Stimulated activated CD4-positive, alpha-beta T cell treated with anti-CD3 and anti-CD28 coated beads, Interleukin-4, amount 100 ng/mL, for 24 hours (primary cell): ENCODE data around the gene NDUFAF2.
"Not testable (repeated sequence)": the region's sequence is repeated elsewhere in the genome, so short reads cannot be mapped to it uniquely, and the experiment has no call there.

Experiments
- DNase-seq: peaks from one replicate; pipeline ENCODE4 v3.0.0-alpha.2; 2020

Gene NDUFAF2

DNA sequence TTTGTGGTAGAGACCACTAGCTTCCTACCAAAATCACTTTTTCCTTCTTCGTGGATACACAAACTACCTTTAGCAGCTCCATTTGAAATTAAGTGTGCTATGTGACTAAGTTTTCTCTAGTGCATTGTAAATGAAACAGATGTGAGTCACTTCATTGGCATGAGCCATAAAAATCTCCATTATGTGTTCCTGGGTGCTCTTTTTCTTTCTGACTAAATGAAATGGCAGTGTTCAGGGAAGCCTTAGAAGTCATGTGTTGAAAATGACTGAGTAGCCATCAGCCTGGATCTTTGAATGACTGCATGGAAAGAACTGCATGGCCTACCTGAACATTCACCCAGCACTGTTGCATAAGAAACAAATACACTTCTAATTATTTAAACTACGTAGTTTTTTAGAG, 107.9 kb downstream of the NDUFAF2 start:
- DNase-seq = no peak

DNA sequence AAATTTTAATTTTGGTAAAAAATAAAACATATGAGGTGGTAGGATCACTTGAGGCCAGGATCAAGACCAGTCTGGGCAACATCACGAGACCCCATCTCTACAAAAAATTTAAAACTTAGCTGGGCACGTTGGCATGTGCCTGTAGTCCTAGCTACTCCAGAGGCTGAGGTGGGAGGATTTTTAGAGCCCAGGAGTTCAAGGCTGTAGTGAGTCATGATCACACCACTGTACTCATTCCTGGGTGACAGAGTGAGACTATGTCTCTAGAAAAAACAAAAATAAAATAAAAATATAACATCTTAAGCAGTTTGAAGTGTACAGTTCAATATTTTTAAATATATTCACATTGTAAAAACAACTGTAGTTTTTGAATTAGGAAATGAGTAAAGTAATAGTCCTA, 108.9 kb downstream of the NDUFAF2 start:
- no peak for DNase-seq

DNA sequence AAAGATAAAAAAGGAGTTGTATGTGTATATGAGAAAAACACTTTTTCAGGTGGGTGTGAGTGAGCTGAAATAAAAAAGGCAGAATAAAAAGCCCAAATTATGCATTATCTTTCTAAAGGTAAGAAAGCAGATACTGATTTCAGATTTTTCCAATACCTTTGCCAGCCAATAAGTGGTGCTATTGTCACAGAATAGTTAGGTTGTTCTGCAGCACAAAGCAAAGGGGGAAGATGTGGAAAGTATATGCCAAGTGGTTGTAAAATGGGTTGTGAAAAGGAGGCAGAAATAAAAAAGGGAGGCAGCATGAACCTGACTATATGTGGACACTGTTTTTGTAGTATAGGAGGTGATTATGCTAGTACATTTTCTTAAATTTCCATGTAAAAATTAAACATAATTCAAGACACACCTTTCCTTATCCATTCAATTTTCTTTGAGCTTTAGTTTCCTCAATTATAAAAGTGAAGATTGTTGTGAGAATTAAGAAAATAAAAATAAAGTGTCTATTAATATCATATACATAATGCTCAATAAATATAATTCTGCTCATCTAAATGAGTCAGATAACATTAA, 110.5 kb downstream of the NDUFAF2 start:
- DNase-seq = no peak

DNA sequence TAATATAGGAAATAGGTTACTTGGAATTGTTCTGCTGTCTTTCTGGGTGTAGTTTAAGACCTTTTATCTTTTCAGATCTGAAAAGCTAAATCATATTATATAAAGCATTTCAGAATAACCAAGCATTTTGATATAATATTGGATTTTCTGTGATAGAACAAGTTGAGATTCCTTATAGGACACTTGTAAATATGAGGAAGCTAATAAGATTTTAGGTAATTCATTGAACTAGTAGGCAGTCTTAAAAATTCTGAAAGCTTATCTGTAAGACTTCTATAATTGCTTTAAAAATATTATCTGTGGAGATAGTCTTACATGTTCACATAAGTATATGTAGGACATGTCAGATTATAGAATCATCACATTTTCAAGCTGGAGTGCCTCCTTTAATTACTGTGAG, 114.5 kb downstream of the NDUFAF2 start:
- DNase-seq = no peak

DNA sequence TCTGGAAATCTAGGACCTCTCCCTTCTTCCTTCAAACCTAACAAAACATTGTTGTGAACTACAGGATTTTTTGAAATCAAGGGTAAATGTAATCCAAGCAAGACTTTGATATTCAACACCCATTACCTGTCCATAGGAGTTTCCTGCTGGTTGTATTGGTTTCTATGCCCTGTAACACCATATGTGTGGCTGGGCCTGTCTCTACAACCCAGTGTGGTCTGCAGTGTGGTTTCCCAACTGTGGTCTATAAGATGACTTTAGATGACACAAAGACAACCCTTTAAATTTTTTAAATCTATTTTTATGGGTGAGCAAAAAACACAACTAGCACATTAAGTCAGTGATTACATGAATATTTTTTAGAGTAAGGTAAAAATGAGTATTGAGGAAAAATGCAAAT, 124.1 kb downstream of the NDUFAF2 start:
- DNase-seq = no peak

DNA sequence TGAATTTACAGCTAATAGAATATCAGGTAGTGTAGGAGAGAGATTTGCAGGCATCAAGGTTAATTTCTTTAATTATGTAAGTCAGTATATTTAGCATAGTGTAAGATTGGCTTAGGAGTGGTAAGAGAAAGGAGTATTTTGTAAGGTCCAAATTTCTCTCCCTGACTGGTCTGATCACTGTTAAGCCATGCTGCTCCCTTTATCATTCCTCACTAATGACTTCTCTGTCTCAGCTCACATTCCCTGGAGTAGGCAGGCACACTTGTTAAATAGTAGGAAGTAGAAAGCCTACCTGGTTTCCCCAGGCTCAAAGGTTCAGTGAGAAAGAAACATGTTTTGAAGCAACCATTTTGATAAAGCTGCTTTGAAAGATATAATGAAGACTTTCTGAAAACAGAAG, 126.5 kb downstream of the NDUFAF2 start:
- no peak for DNase-seq

DNA sequence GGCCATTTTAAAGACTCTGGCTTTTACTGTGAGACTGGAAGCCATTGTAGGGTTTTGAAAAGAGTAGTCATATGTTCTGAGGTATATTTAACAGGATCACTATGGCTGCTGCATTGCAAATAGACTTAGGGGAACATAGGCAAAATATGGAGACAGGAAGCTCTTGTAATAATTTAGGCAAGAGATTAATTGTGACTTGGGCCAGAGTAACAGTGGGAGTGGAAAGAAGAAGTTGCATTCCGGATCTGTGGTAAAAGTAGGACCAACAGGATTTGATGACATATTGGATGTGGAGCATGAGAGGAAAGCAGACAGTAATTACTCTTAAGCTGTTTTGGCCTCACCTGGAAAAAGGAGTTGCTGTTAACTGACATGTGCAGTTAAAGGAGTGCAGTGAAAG, 131.6 kb downstream of the NDUFAF2 start:
- no peak for DNase-seq

DNA sequence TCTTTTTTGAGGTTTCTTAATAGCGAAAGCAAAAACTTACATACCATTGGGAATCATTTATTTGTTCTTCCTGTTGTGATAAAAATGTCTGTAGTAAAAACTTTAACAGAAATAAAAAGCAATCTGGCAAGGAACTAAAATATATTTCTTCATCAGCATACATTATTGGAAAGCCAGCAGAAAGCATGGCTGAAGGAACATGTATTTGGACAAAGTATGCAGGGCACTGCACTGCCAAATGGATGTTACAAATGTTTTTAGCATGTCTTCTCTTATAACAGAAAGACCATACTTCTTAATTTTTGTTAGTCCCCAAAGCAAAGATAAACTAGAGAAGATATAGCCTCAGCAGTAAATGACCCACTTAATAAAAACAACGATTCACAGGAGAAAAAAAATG, 136.7 kb downstream of the NDUFAF2 start:
- DNase-seq = no peak

DNA sequence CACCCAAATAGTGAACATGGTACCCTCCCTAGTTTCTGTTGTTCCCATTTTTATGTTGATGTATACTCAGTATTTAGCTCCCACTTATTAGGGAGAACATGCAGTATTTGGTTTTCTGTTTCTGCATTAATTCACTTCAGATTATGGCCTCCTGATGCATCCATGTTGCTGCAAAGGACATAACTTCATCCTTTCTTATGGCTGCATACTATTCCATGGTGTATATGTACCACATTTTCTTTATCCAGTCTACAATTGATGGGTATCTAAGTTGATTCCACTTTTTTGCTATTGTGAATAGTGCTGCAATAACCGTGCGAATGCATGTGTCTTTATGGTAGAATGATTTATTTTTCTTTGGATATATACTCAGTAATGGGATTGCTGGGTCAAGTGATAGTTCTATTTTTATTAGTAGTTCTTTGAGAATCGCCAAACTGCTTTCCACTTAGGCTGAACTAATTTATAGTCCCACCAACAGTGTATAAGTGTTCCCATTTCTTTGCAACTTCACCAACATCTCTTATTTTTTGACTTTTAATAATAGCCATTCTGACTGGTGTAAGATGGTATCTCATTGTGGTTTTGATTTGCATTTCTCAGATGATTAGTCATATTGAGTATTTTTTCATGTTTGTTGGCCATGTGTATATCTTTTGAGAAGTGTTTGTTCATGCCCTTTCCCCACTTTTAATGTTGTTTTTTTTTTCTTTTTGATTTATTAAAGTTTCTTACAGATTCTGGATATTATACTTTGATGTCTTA, 137.7 kb downstream of the NDUFAF2 start:
- no peak for DNase-seq

DNA sequence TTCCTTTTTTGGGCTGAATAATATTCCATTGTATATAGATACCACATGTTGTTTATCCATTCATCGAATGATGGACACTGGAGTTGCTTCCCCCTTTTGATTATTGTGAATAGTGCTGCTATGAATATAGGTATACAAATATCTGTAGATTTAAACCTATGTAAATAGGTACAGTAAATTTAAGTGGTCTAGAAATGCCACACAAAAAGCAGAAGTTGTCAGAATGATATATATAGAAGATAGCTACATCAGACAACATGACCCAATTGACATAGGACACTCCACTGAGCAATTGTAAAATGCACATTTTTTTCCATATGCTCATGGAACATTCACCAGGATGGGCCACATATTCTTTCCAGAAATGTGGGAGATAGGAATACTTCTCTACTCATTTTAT, 139.7 kb downstream of the NDUFAF2 start:
- DNase-seq = no peak

DNA sequence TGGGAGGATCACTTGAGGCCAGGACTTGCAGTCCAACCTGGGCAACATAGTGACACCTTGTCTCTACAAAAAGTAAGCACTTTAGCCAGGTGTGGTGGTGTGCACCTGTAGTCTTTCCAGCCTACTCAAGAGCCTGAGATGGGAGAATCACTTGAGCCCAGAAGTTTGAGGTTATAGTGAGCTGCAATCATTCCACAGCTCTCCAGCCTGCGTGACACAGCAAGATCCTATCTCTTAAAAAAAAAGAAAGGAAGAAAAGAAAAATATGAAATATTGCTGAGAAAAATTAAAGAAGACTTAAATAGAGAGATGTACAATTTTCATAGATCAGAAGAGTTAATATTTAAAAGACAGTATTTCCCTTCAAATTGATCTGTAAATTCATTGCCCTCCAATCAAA, 140.9 kb downstream of the NDUFAF2 start:
- no peak for DNase-seq

DNA sequence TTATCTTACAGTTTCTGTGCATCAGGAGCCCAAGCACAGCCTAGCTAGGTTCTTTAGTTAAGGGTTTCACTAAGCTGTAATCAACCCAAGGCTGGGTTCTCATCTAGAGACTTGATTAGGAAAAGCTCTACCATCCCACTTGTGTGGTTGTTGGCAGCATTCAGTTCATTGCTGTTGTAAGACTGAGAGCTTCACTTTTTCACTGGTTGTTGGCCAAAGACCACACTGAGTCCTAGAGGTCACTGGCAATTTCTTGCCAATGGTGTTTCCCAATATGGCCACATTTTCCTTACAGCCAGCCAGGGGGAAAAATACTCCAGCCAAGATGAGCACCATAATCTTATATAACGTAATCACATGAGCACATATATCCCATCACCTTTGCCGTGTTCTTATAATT, 142.9 kb downstream of the NDUFAF2 start:
- DNase-seq = no peak

DNA sequence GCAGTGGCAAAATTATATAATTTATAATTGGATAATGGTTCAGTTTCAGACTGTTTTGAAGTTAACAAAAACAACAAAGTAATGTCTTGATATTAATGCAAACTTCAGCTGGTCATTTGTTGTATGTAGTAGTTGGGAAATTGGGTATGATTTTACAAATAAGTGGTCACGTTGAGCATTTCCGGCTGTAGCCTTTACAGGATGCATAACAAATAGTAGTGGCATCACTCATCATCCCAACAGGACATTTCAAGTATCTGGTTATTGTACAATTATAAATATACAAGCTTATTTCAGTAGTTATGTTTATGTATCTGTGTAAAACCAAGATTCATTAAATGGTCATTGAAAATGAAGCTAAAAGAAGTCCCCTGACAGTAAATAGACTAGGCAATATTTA, 144.3 kb downstream of the NDUFAF2 start:
- no peak for DNase-seq

DNA sequence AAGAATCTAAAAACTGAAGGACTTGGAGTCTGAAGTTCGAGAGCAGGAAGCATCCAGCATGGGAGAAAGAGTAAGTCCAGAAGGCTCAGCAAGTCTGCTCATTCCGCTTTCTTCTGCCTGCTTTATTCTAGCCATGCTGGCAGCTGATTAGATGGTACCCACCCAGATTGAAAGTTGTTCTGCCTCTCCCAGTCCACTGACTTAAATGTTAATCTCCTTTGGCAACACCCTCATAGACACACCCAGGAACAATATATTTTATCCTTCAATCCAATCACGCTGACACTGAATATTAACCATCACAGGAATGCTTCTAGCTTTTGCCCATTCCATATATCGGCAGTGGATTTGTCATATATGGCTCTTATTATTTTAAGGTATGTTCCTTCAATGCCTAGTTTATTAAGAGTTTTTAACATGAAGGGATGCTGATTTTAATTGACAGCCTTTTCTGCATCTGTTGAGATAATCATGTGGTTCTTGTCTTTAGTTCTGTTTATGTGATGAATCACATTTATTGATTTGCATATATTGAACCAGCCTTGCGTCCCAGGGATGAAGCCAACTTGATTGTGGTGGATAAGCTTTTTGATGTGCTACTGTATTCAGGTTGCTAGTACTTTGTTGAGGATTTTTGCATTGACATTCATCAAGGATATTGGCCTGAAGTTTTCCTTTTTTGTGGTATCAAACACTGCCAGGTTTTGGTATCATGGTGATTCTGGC, 148.2 kb downstream of the NDUFAF2 start:
- DNase-seq = not testable (repeated sequence)

DNA sequence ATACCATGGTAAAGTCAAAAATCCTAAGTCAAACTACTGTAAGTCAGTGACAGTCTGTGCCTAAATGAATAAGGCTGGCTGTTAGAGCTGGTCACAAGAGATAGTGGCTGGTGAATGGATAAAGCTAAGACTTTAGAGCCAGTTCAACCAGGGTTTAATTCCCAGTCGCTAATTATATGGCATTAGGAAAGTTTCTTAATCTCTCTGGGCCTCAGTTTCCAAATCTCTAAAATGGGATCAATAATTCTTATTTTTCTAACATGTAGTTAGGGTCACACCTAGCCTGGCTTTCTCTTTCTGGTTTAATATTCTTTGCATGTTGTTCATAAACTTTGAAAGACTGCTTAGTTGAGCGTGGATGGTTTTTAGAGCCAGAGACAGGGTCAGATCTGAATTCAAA, 152.5 kb downstream of the NDUFAF2 start:
- DNase-seq = no peak

DNA sequence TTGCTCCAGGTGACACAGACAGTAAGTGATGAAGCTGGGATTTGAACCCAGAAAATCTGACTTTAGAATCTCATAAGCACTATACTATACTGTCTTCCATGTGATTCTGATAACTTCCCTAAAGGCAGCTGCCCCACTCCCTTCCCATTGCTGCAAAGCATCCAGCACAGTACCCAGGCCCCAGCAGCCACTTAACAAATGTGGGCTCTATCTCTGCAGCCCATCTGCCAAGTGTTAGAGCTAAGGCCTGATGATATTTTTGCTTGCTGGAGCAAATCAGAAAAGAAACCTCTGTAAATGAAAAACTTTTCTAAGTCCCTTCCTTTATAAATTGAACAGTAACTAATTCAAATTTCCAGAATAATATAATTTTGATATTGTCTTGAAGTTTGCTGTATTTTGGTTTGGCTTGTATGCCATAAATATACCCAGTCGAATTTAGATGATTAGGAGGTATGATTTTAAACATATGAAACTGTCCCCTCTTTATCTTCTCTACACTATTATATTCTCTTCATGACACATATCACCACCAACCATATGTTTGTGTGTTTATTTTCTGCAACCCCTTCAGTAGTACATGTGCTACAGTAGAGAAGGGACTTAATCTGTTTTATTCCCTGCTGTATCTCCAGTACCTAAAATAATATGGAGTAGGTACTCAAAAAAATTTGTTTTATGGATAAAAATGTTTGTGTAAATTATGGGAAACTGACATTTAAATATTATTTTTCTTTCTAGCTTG, 153.4 kb downstream of the NDUFAF2 start:
- no peak for DNase-seq

DNA sequence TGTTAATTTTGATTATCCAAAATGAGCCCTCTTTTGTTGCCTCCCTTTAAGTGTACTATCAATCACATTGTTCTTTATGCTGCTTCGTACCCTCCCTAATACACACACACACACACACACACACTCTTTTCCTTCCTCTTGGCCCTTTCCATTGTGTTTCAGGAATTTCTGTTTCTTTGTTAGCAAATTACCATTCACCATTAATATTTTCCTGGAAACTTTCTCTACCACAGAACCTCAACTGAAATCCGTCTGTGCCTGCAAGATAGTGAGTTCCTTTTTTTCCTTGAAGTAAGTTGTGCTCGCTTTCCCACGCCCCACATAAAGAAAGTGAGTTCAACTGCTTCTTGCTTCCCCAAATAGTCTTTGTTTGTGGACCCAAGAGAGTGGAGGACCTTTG, 155.4 kb downstream of the NDUFAF2 start:
- DNase-seq = no peak

DNA sequence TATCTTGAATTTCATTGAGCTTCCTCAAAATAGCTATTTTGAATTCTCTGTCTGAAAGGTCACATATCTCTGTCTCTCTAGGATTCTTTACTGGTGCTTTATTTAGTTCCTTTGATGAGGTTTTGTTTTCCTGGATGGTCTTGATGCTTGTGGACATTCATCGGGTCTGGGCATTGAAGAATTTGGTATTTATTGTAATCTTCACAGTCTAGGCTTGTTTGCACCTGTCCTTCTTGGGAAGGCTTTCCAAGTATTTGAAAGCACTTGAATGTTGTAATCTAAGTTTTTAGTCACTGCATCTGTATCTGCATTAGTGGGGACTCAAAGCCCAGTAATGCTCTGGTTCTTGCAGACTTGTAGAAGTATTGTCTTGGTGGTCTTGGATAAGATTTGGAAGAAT, 169.4 kb downstream of the NDUFAF2 start:
- DNase-seq = no peak

DNA sequence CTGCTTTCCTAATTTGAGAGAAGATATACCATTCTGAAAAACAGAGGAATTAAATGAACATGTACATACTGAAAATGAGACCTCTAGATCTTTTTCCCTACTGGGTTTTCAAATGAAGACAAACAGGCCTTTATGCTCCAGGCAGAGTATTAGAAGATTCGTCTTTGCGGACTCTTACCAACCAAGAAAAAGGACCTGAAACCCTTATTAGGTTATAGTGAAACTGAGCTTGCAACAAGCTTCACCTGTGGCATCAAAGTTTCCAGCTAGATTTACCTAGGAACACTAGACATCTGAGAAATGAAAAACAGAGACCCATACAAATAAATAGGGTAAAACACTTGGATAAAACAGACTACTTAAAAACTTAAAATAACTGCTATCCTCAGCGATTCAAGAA, 171.0 kb downstream of the NDUFAF2 start:
- no peak for DNase-seq

DNA sequence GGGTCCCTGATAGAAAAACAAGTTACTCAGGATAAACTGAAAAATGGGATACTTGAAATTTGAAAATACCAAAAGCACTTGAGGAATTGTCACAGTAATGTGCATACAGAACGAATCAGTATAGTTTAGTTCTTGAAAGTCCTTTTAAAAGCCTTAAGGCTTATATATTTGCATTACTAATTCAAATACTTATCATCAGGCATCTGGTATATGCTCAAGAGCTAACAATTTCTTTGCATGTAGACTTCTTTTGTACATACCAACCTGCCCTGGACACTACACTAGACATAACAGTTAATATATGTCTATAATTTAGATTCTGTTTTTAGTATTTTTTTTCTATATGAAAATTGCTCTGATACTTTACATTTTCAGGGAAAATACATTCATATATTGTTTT, 174.1 kb downstream of the NDUFAF2 start:
- no peak for DNase-seq

DNA sequence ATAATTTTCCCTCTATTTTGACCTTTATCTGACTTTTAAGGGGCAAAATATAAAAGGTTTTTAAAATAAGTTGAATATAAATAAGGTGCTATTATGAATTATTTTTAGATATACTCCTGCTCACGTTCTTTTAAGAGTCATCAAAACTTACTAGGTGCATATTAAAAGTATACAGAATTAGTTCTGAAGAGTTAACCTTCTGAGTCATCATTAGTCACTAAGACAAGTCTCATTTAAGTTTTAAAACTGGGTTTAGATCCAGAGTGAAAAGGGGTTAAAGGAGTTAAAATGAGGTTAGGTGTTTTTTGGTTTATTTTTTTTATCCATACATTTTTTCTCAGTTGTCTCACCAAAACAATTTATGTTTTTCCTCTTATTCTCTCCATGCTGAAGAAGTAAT, 175.5 kb downstream of the NDUFAF2 start:
- no peak for DNase-seq

DNA sequence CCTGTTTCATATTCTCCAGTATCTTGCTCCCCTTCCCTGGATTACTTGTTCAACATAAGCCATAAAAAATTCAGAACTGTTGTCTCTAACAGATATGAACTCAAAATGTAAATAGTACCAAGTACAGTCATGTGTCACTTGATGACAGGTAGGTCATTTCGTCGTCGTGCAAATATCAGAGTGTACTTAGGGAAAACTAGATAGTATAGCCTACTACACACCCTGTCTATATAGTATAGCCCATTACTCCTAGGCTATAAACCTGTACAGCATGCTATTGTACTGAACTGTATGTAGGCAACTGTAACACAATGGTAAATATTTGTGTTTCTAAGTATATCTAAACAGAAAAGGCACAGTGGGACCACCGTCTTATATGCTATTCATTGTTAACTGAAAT, 178.1 kb downstream of the NDUFAF2 start:
- DNase-seq = no peak

DNA sequence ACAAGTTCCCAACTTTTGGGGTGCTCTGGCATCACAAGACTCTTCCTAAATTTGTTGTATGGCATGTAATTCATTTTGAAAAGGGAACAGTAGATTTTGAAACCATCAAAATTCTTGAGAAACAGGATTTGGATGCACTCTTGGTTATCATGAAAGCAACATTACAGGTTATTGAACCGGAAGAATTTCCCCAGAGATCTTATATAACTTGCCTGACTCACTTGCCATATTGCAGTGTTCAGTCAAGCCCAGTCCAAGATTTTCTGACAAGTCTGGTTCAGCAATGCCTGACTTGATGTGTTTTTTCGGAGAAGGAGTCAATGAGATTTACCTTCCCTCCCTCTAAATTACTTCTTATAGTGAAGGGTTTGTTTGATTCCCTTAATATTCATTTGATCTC, 185.3 kb downstream of the NDUFAF2 start:
- no peak for DNase-seq

DNA sequence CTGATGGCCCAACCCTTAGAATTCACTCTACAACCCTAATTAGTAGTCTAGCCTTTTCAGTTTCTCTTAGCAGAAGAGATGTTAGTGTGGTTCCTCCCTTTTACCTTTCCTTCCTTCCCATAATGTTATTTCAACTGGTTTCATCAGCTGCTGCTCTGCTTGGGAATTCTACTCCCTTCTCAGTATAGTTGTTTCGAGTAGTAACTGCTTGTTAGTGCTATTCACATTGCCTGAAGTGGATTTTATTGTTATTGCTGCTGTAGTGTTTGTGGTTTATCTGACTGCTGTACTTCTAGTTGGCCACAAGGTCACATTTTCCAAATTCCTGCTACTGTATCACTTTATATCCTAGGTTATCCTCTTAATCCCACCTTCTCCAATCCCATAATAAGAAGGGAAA, 187.6 kb downstream of the NDUFAF2 start:
- no peak for DNase-seq
